HepG2 (cell line): ENCODE results near the gene ABCF1. TPM values are rescaled to one million over a fixed set of nuclear protein-coding genes. Genes with fewer than 3 reads are reported as not detected.

Experiments used
- ATF7-NPFF ChIP-seq: sonication (generic); formaldehyde crosslinking; IDR thresholded peaks from 2 replicates; pipeline ENCODE4 v1.8.1; 2023; ENCODE audit warnings: mild to moderate bottlenecking, low read depth, missing genetic modification reagents, moderate library complexity
- CENPX ChIP-seq: sonication (generic); formaldehyde crosslinking; IDR thresholded peaks from 2 replicates; pipeline ENCODE4 v1.9.0; 2021; ENCODE audit warnings: mild to moderate bottlenecking, missing genetic modification reagents, moderate library complexity
- FOXP1 ChIP-seq, 2 experiments: fragments of 450-650 bp in 1 of 2; IDR thresholded peaks; 2 replicates each; pipeline ENCODE4 v1.6.1; 2017 to 2018; ENCODE audit warnings: antibody characterized with exemption in 1 of 2
- KDM5A ChIP-seq: fragments of 200-600 bp; sonication (generic); IDR thresholded peaks from 2 replicates; pipeline ENCODE4 v1.7.0; 2018; ENCODE audit warnings: antibody characterized with exemption, mild to moderate bottlenecking, low read length, borderline replicate concordance
- LCORL ChIP-seq, 2 experiments: fragments of 450-650 bp in 1 of 2; sonication (generic) in 1 of 2; formaldehyde crosslinking in 1 of 2; IDR thresholded peaks; 2 replicates each; pipeline versions ENCODE4 v1.5.0 to v1.6.1; 2017 to 2020; ENCODE audit warnings: antibody characterized with exemption in 1 of 2, missing genetic modification reagents in 1 of 2
- MTF1 ChIP-seq: sonication (generic); formaldehyde crosslinking; IDR thresholded peaks from 2 replicates; pipeline ENCODE4 v1.5.0; 2020; ENCODE audit warnings: missing genetic modification reagents
- PITX1 ChIP-seq: sonication (generic); formaldehyde crosslinking; IDR thresholded peaks from 2 replicates; pipeline ENCODE4 v1.5.1; 2020; ENCODE audit warnings: mild to moderate bottlenecking, missing genetic modification reagents
- SRSF1 ChIP-seq: fragments of 200-400 bp; formaldehyde crosslinking; optimal IDR thresholded peaks from 2 replicates; pipeline ENCODE3; 2017; ENCODE audit warnings: mild to moderate bottlenecking, low read depth, low read length, moderate library complexity
- ZBTB7A ChIP-seq: sonication (generic); formaldehyde crosslinking; IDR thresholded peaks from 2 replicates; pipeline ENCODE4 v1.8.0; 2022; ENCODE audit warnings: mild to moderate bottlenecking, missing genetic modification reagents
- ZFP90 ChIP-seq: sonication (generic); formaldehyde crosslinking; IDR thresholded peaks from 2 replicates; pipeline ENCODE4 v1.8.0; 2022; ENCODE audit warnings: missing genetic modification reagents, mild to moderate bottlenecking, inconsistent platforms, borderline replicate concordance
- ZNF549 ChIP-seq: sonication (generic); formaldehyde crosslinking; IDR thresholded peaks from 2 replicates; pipeline ENCODE4 v1.5.0; 2020; ENCODE audit warnings: missing genetic modification reagents
- ZNF776 ChIP-seq: sonication (generic); formaldehyde crosslinking; IDR thresholded peaks from 2 replicates; pipeline ENCODE4 v1.4.0; 2020; ENCODE audit warnings: mild to moderate bottlenecking, missing genetic modification reagents
- ZNF782 ChIP-seq: sonication (generic); formaldehyde crosslinking; IDR thresholded peaks from 2 replicates; pipeline ENCODE4 v1.4.0; 2020; ENCODE audit warnings: missing genetic modification reagents, mild to moderate bottlenecking, borderline replicate concordance
- ZNF788 ChIP-seq: sonication (generic); formaldehyde crosslinking; IDR thresholded peaks from 2 replicates; pipeline ENCODE4 v1.5.0; 2020; ENCODE audit warnings: mild to moderate bottlenecking, missing genetic modification reagents, borderline replicate concordance
- polyA plus RNA-seq, 8 experiments: library from polyadenylated mRNA; depleted of rRNA in 3 of 8; stranded (reverse) in 7 of 8; unstranded in 1 of 8; fragments of >200 nt; fragmentation: Illumina TruSeq in 4 of 8; extraction: Trizol in 4 of 8; gene quantifications; 2 replicates each; pipeline versions ENCODE4 v1.2.1 to v1.2.3, GENCODE V29; 2011 to 2016; ENCODE audit warnings: low read depth in 4 of 8, missing spikeins in 1 of 8, mixed read lengths in 1 of 8; ENCODE audit not compliant: insufficient read depth in 1 of 8
- total RNA-seq, 5 experiments: library from RNA; depleted of rRNA; stranded (reverse); fragments of >200 nt; fragmentation: Illumina TruSeq; extraction: Trizol; gene quantifications; 2 replicates each; pipeline ENCODE4 v1.2.3, GENCODE V29; 2016; ENCODE audit warnings: low read depth in 1 of 5
- TF ChIP-seq, protein P1 (sequence below): sonication (generic); formaldehyde crosslinking; conservative IDR thresholded peaks from 2 replicates; pipeline ENCODE4 v1.8.0; 2022; ENCODE audit warnings: missing genetic modification reagents
- TF ChIP-seq, protein P2 (sequence below): sonication (generic); formaldehyde crosslinking; IDR thresholded peaks from 2 replicates; pipeline ENCODE4 v1.8.0; 2022; ENCODE audit warnings: missing genetic modification reagents, mild to moderate bottlenecking, borderline replicate concordance
- TF ChIP-seq, protein P3 (sequence below): sonication (generic); formaldehyde crosslinking; IDR thresholded peaks from 2 replicates; pipeline ENCODE4 v1.4.0; 2020; ENCODE audit warnings: mild to moderate bottlenecking, low read depth, missing genetic modification reagents
- TF ChIP-seq, protein P4 (sequence below): sonication (generic); IDR thresholded peaks from 2 replicates; pipeline ENCODE4 v1.6.1; 2016; ENCODE audit warnings: low read depth, borderline replicate concordance
- TF ChIP-seq, protein P5 (sequence below): sonication (generic); formaldehyde crosslinking; IDR thresholded peaks from 2 replicates; pipeline ENCODE4 v1.8.1; 2023; ENCODE audit warnings: mild to moderate bottlenecking, missing genetic modification reagents
- TF ChIP-seq, protein P6 (sequence below): sonication (generic); formaldehyde crosslinking; conservative IDR thresholded peaks from 2 replicates; pipeline ENCODE4 v1.5.0; 2020; ENCODE audit warnings: missing genetic modification reagents

Gene ABCF1
- total and polyA plus RNA-seq, 2 of the 13 experiments (the other 11 are each of a cell fraction or from before 2014, with no cell fraction given): 25.4 to 98.9 TPM

DNA sequence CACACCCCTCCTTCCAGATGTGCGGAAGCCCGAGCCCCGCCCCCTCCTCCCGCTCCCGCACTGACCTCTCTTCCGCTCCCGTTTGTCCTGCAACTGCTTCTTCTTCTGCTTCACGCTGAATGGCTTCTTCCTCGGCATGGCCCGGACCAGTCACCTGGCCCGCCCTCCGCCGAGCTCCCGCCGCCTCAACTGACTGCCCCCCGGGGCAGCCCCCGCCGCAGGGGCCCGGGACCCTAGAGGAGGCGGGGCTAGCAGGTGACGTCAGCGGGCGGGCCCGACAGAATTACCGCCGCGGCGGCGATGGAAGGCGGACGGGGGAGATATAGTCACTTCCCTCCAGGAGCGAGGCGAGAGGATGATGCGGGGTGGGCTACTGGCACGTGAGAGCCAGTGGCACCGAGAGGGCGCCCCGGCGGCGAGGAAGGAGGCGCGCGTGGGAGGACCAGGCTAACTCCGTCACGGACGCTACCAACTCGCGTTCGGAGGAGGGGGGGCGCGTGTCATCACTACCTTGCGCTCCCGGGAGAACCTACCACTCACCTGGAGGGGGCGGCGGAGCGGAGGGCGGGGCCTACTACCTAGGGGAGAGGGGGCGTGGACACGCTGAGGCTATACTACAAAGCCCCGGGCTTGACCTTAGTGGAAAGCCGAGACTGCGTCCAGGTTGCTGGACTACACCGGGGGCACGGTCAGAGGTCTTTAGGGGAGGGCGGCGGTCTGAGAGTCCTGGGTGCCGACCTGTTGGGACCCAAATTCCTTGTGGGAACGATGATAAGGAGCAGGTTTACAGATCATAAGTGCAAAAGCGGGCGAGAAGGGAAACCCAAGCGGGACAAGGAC is 15.0 kb upstream of the ABCF1 start, which contains the start of gene GNL1 (continued):
- no peak for TF ChIP-seq FOXP1 (IDR thresholded peaks at IDR 0.05)
- TF ChIP-seq FOXP1 (CRISPR knock-in tag; IDR thresholded peaks at IDR 0.05): no peak
- TF ChIP-seq PITX1 (CRISPR knock-in tag): peak; percentile 56
- TF ChIP-seq ZNF782 (CRISPR knock-in tag): no peak; the same call in none of the 2 replicates
- TF ChIP-seq LCORL (IDR thresholded peaks at IDR 0.05): no peak
- peak; percentile 63 for TF ChIP-seq LCORL (CRISPR knock-in tag; IDR thresholded peaks at IDR 0.05)
- TF ChIP-seq ZBTB7A (CRISPR knock-in tag): peak; percentile 22; the same call in 1 of the 2 replicates
- peak; percentile 72 for TF ChIP-seq ZNF788
- TF ChIP-seq, protein P1, sequence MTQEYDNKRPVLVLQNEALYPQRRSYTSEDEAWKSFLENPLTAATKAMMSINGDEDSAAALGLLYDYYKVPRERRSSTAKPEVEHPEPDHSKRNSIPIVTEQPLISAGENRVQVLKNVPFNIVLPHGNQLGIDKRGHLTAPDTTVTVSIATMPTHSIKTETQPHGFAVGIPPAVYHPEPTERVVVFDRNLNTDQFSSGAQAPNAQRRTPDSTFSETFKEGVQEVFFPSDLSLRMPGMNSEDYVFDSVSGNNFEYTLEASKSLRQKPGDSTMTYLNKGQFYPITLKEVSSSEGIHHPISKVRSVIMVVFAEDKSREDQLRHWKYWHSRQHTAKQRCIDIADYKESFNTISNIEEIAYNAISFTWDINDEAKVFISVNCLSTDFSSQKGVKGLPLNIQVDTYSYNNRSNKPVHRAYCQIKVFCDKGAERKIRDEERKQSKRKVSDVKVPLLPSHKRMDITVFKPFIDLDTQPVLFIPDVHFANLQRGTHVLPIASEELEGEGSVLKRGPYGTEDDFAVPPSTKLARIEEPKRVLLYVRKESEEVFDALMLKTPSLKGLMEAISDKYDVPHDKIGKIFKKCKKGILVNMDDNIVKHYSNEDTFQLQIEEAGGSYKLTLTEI (CRISPR knock-in tag): no peak
- TF ChIP-seq ZFP90: no peak
- TF ChIP-seq, protein P2, sequence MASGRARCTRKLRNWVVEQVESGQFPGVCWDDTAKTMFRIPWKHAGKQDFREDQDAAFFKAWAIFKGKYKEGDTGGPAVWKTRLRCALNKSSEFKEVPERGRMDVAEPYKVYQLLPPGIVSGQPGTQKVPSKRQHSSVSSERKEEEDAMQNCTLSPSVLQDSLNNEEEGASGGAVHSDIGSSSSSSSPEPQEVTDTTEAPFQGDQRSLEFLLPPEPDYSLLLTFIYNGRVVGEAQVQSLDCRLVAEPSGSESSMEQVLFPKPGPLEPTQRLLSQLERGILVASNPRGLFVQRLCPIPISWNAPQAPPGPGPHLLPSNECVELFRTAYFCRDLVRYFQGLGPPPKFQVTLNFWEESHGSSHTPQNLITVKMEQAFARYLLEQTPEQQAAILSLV: 0 out of 2 replicates have a peak, but pooled peaks have one; percentile 73
- no peak for TF ChIP-seq MTF1 (CRISPR knock-in tag)
- TF ChIP-seq, protein P3, sequence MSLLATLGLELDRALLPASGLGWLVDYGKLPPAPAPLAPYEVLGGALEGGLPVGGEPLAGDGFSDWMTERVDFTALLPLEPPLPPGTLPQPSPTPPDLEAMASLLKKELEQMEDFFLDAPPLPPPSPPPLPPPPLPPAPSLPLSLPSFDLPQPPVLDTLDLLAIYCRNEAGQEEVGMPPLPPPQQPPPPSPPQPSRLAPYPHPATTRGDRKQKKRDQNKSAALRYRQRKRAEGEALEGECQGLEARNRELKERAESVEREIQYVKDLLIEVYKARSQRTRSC (CRISPR knock-in tag): no peak; the same call in 1 of the 2 replicates
- no peak for TF ChIP-seq CENPX
- TF ChIP-seq, protein P4, sequence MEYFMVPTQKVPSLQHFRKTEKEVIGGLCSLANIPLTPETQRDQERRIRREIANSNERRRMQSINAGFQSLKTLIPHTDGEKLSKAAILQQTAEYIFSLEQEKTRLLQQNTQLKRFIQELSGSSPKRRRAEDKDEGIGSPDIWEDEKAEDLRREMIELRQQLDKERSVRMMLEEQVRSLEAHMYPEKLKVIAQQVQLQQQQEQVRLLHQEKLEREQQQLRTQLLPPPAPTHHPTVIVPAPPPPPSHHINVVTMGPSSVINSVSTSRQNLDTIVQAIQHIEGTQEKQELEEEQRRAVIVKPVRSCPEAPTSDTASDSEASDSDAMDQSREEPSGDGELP: peak; percentile 66; the same call in 1 of the 2 replicates
- TF ChIP-seq ZNF549: peak; percentile 45; the same call in 1 of the 2 replicates
- TF ChIP-seq ATF7-NPFF: peak; percentile 48
- TF ChIP-seq, protein P5, sequence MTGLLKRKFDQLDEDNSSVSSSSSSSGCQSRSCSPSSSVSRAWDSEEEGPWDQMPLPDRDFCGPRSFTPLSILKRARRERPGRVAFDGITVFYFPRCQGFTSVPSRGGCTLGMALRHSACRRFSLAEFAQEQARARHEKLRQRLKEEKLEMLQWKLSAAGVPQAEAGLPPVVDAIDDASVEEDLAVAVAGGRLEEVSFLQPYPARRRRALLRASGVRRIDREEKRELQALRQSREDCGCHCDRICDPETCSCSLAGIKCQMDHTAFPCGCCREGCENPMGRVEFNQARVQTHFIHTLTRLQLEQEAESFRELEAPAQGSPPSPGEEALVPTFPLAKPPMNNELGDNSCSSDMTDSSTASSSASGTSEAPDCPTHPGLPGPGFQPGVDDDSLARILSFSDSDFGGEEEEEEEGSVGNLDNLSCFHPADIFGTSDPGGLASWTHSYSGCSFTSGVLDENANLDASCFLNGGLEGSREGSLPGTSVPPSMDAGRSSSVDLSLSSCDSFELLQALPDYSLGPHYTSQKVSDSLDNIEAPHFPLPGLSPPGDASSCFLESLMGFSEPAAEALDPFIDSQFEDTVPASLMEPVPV (CRISPR knock-in tag): peak; percentile 85; the same call in 1 of the 2 replicates
- peak; percentile 69 for TF ChIP-seq SRSF1
- TF ChIP-seq KDM5A: peak; percentile 72; the same call in 1 of the 2 replicates
- TF ChIP-seq ZNF776 (CRISPR knock-in tag): peak; percentile 52
- TF ChIP-seq, protein P6, sequence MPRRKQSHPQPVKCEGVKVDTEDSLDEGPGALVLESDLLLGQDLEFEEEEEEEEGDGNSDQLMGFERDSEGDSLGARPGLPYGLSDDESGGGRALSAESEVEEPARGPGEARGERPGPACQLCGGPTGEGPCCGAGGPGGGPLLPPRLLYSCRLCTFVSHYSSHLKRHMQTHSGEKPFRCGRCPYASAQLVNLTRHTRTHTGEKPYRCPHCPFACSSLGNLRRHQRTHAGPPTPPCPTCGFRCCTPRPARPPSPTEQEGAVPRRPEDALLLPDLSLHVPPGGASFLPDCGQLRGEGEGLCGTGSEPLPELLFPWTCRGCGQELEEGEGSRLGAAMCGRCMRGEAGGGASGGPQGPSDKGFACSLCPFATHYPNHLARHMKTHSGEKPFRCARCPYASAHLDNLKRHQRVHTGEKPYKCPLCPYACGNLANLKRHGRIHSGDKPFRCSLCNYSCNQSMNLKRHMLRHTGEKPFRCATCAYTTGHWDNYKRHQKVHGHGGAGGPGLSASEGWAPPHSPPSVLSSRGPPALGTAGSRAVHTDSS (CRISPR knock-in tag): peak; percentile 97; the same call in 1 of the 2 replicates
